Right lobe of liver (tissue), 4 donors: ENCODE data around the gene SMIM26.

Source experiments
- CTCF ChIP-seq, 4 donors: fragments of 200-600 bp in 3 of 4; fragments of 450-650 bp in 1 of 4; IDR thresholded peaks; one replicate each; pipeline versions ENCODE4 v1.5.1 to v1.8.0; 2016 to 2022; ENCODE audit warnings: antibody characterized with exemption in 4 of 4, mild to moderate bottlenecking in 2 of 4
- POLR2A ChIP-seq: fragments of 450-650 bp; IDR thresholded peaks from one replicate; pipeline ENCODE4 v1.6.1; 2017; ENCODE audit warnings: antibody characterized with exemption, mild to moderate bottlenecking
- donor health status: DM: no; HTN: no; CAD: no.
- donor health status: DM: no; HTN: no; CAD: no.
- donor health status: DM: no; HTN: yes; CAD: no.

- TF ChIP-seq CTCF (IDR thresholded peaks at IDR 0.05) (no peak), POLR2A (no peak)
These were observed 39.4 kb upstream of the SMIM26 start for GRCh38 chr20:18527836-18528235.
